ENCODE results near the gene ADAMTS17. TPM values are rescaled to one million over a fixed set of nuclear protein-coding genes. Genes with fewer than 3 reads are reported as not detected.

ADAMTS17 gene
- total and polyA plus RNA-seq, 9 of the 15 experiments (the other 6 are each of a cell fraction or from before 2014, with no cell fraction given) = 0.01 to 0.14 (median 0.07) TPM; not detected in 6

DNA sequence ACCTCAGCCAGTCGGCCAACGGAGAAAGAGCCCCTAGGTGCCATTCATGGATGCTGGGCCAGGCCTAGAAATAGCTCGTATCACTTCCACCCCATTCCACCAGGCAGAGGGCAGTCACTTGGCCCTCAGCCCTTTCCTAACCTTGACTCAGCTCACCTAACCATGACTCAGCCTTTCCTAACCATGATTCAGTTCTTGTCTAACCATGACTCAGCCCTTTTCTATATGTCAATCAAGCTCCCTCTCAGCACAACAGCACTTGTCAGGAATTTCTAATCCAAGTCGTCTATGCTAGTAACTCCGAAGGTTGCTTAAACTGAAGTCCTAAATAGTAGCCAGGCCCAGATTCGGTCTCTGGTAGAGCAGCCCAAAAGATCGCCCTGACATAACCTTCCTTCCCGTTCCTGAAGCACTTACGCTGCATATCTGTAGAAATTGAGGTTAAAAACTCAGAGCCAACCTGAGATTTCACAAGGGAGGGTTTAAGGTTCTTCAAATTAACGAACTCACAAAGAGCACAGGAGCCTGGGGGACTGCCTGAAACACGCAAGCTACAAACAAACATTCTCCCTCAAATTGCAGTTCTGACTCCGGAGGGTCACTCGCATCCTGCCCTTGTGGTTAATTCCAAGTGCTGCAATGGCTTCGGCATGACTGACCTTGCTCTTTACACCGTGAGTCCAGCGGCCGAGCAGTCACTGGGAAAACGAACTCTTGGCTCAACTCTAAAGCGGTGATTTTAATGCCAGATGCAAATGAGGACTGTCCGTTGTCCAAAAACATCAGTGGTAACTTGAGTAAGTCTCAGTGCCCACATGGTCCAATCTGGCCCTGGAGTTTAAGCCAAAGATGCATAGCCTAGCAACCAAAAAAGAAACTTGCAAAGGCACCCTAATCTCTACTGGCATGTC is 99.9 kb downstream of the ADAMTS17 start (continued):
- TF ChIP-seq ZEB2 (IDR thresholded peaks at IDR 0.05) (peak; percentile 79), DACH1 (IDR thresholded peaks at IDR 0.05; ENCODE audit: partially characterized antibody) (no peak), NR2F6 (CRISPR knock-in tag; IDR thresholded peaks at IDR 0.05) (no peak), ATF7 (IDR thresholded peaks at IDR 0.05) (peak; percentile 51; the same call in 1 of the 2 replicates), SMARCA4 (IDR thresholded peaks at IDR 0.05) (peak; percentile 88), TBL1XR1 (IDR thresholded peaks at IDR 0.05; ENCODE audit: low read length in 2 of 2) (no peak), NFATC3 (IDR thresholded peaks at IDR 0.05) (peak; percentile 42; the same call in 1 of the 2 replicates), NR2C1 (IDR thresholded peaks at IDR 0.05) (no peak), NR2C1 (tag; IDR thresholded peaks at IDR 0.05) (peak; percentile 39; the same call in 1 of the 2 replicates), BACH1 (tag; IDR thresholded peaks at IDR 0.05) (peak; percentile 100), NCOR1 (IDR thresholded peaks at IDR 0.05) (peak; percentile 21; the same call in 1 of the 2 replicates), NFE2 (IDR thresholded peaks at IDR 0.05; ENCODE audit: low read depth) (peak; percentile 95), TAL1 (IDR thresholded peaks at IDR 0.05) (0 out of 2 replicates have a peak, but pooled peaks have one; percentile 8), HDAC2 (IDR thresholded peaks at IDR 0.05) (peak; percentile 32; the same call in 1 of the 2 replicates), ZNF444 (CRISPR knock-in tag; IDR thresholded peaks at IDR 0.05) (no peak), C11orf30 (IDR thresholded peaks at IDR 0.05; ENCODE audit: low read depth) (peak; percentile 100), NFE2L1 (tag; IDR thresholded peaks at IDR 0.05; ENCODE audit: borderline replicate concordance, low read depth) (peak; percentile 100)
- TF ChIP-seq, protein P1, sequence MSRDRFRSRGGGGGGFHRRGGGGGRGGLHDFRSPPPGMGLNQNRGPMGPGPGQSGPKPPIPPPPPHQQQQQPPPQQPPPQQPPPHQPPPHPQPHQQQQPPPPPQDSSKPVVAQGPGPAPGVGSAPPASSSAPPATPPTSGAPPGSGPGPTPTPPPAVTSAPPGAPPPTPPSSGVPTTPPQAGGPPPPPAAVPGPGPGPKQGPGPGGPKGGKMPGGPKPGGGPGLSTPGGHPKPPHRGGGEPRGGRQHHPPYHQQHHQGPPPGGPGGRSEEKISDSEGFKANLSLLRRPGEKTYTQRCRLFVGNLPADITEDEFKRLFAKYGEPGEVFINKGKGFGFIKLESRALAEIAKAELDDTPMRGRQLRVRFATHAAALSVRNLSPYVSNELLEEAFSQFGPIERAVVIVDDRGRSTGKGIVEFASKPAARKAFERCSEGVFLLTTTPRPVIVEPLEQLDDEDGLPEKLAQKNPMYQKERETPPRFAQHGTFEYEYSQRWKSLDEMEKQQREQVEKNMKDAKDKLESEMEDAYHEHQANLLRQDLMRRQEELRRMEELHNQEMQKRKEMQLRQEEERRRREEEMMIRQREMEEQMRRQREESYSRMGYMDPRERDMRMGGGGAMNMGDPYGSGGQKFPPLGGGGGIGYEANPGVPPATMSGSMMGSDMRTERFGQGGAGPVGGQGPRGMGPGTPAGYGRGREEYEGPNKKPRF (IDR thresholded peaks at IDR 0.05; ENCODE audit: low read depth, low read length) = no peak
